ENCODE results near the gene TCP10L. TPM values are rescaled to one million over a fixed set of nuclear protein-coding genes. Genes with fewer than 3 reads are reported as not detected.

The TCP10L gene
- total RNA-seq (2012; rRNA removed) (not detected in 2 replicates), polyA plus RNA-seq (2012; rRNA removed) (0.09 TPM in 1 of 2 replicates, not detected in the other), Bru-seq, nascent RNA (percentile 18 among the genes with signal in this experiment), BruChase-seq, experiment 1, labeled RNA remaining after a 6-hour chase (percentile 35 among the genes with signal in this experiment), BruChase-seq, experiment 2, labeled RNA remaining after a 2-hour chase (percentile 34 among the genes with signal in this experiment)
- polyA plus RNA-seq (2012; cell fraction: cytosol; rRNA removed) = not detected in 2 replicates
- polyA plus RNA-seq (2012; cell fraction: nucleus; rRNA removed; ENCODE audit: low replicate concordance) = 0.03 and 0.09 TPM in 2 replicates
- long read RNA-seq, partial matches to known transcripts = 0 of 1 reads
- long read RNA-seq, other reads (novel, unspliced or antisense) = 1 of 1 reads

- dilution Hi-C loops (cut with HindIII; ENCODE audit: low sequenced_read_pairs, unreplicated experiment) (no loop called here), intact Hi-C loops (cut with micrococcal nuclease) (no loop called here), in situ Hi-C loops (cut with MboI; ENCODE audit: low sequenced_read_pairs) (no loop called here)
- Histone ChIP-seq H2BK5ac (ENCODE audit: low read depth, low read length, poor library complexity, severe bottlenecking) (no peak within 1 kb of the TSS), H3K27me3 (ENCODE audit: control insufficient read depth, insufficient read depth, low read length) (peaks cover 27% of the 10 kb centered on the region), H3K27ac (ENCODE audit: insufficient read depth, low read length) (no peak within 1 kb of the TSS), H2AK5ac (ENCODE audit: low read depth, low read length) (no peak within 1 kb of the TSS), H2BK20ac (ENCODE audit: low read depth, low read length) (no peak within 1 kb of the TSS), H3K9me1 (ENCODE audit: insufficient read depth, low read length) (no peaks in the 10 kb centered on the region), H4K8ac (ENCODE audit: low read depth in 2 of 2, low read length in 2 of 2) (no peak within 1 kb of the TSS), H4K20me1 (ENCODE audit: insufficient read depth, low read length) (no peaks in the 10 kb centered on the region), H3K36me3 (ENCODE audit: control insufficient read depth, insufficient read depth, low read length) (no peaks in the 10 kb centered on the region), H3K9ac (ENCODE audit: low read depth, low read length) (no peak within 1 kb of the TSS), H2AFZ (replicated peaks; ENCODE audit: low read length, poor library complexity) (no peak within 1 kb of the TSS), H2AK9ac (replicated peaks; ENCODE audit: low read depth, low read length, poor library complexity) (no peak within 1 kb of the TSS), H3K4me3 (ENCODE audit: insufficient read depth, low read depth, low read length) (no peak within 1 kb of the TSS), H2BK15ac (ENCODE audit: low read depth, low read length) (no peak within 1 kb of the TSS), H3K14ac (replicated peaks; ENCODE audit: low read depth, low read length) (no peak within 1 kb of the TSS), H3K79me1 (ENCODE audit: low read depth in 1 of 2, low read length in 2 of 2) (no peaks in the 10 kb centered on the region), H3K18ac (ENCODE audit: low read depth, low read length) (no peak within 1 kb of the TSS), H3K4me2 (ENCODE audit: low read depth, low read length) (no peak within 1 kb of the TSS), H4K91ac (ENCODE audit: insufficient read depth, low read depth, low read length) (no peak within 1 kb of the TSS), H3K56ac (ENCODE audit: extremely low read depth, insufficient read depth, low read length) (no peak within 1 kb of the TSS), H2BK120ac (ENCODE audit: low read depth, low read length) (no peak within 1 kb of the TSS), H4K5ac (ENCODE audit: low read depth, low read length) (no peak within 1 kb of the TSS), H3K9me3 (ENCODE audit: control insufficient read depth, insufficient read depth, low read length) (no peaks in the 10 kb centered on the region), H3K4me1 (ENCODE audit: control insufficient read depth, insufficient read depth, low read length) (no peaks in the 10 kb centered on the region), H3K23ac (ENCODE audit: low read depth, low read length) (no peak within 1 kb of the TSS), H3K4ac (ENCODE audit: low read depth, low read length) (no peak within 1 kb of the TSS)
- ATAC-seq (ENCODE audit: low read depth) = no peak
- ChIA-PET CTCF (interaction anchor here (1.0 kb wide), 1 partner anchor 15 kb away, joined by 3 read pairs; no protein-coding TSS in a partner anchor), POLR2A (ENCODE audit: unreplicated experiment) (no interaction called here)
- no peak for TF ChIP-seq CTCF (conservative IDR thresholded peaks at IDR 0.05; ENCODE audit: low read depth, low read length)
- TF ChIP-seq MAFK (IDR thresholded peaks at IDR 0.05; ENCODE audit: low read depth, low read length) = no peak
- no peak for TF ChIP-seq RCOR1 (IDR thresholded peaks at IDR 0.05; ENCODE audit: insufficient replicate concordance, low read length)
- no peak for TF ChIP-seq CHD1 (IDR thresholded peaks at IDR 0.05; ENCODE audit: low read depth, low read length)
- no peak for TF ChIP-seq BHLHE40 (IDR thresholded peaks at IDR 0.05; ENCODE audit: low read depth, low read length)
- no peak for TF ChIP-seq RFX5 (IDR thresholded peaks at IDR 0.05; ENCODE audit: low read depth, low read length)
- TF ChIP-seq MXI1 (IDR thresholded peaks at IDR 0.05; ENCODE audit: borderline replicate concordance, low read depth, low read length) = no peak
- no peak for TF ChIP-seq SMC3 (IDR thresholded peaks at IDR 0.05; ENCODE audit: low read depth, low read length)
- no peak for TF ChIP-seq USF2 (IDR thresholded peaks at IDR 0.05; ENCODE audit: low read depth, low read length)
- no peak for DNase-seq
- WGBS, 2 experiments (ENCODE audit: extremely low coverage in 2 of 2, insufficient read length in 1 of 2) = 79% methylated on average over 8 of the region's 17 CpGs; no CpG with 5 or more reads in 1 of the 2 experiments
- no TSS peak for BruUV-seq (replicated peaks)
Measured at GRCh38 chr21:32585042-32585710, at the start of gene TCP10L. TCP10L (minus strand) TSS chr21:32585523; CDS start chr21:32584304, 1,219 bp downstream.

All from IMR-90 (cell line).